Suppressor macrophage treated with lipopolysaccharide for 4 hours (primary cell): Measurements from ENCODE around the gene TACC2.
"Not testable (repeated sequence)": the region's sequence is repeated elsewhere in the genome, so short reads cannot be mapped to it uniquely, and the experiment has no call there.

ENCODE experiments used
- DNase-seq: peaks from one replicate; pipeline ENCODE4 v3.0.0-alpha.2; 2020

The TACC2 gene

GRCh38 chr10:121988361-121989324 lies at the start of gene TACC2:
TACC2 (plus strand) TSS chr10:121989163; CDS start chr10:122021982, 32,819 bp downstream.
- no peak for DNase-seq

GRCh38 chr10:121941532-121941931 lies 47.4 kb upstream of the TACC2 start:
- DNase-seq = no peak

- DNase-seq = peak; percentile 70
Observed at GRCh38 chr10:121942749-121943416, 46.1 kb upstream of the TACC2 start.

- DNase-seq = peak; percentile 60
Observed at GRCh38 chr10:121947343-121948330, 41.3 kb upstream of the TACC2 start.

GRCh38 chr10:121949049-121949448 lies 39.9 kb upstream of the TACC2 start:
- DNase-seq = no peak

- DNase-seq = no peak
Observed at GRCh38 chr10:121949451-121949850, 39.5 kb upstream of the TACC2 start.

- DNase-seq = no peak
Observed at GRCh38 chr10:121952226-121952625, 36.7 kb upstream of the TACC2 start.

- DNase-seq = no peak
Observed at GRCh38 chr10:121956111-121957061, 32.6 kb upstream of the TACC2 start.

- no peak for DNase-seq
Observed at GRCh38 chr10:121959671-121960070, 29.3 kb upstream of the TACC2 start.

- DNase-seq = no peak
Observed at GRCh38 chr10:121961456-121961855, 27.5 kb upstream of the TACC2 start.

- no peak for DNase-seq
Observed at GRCh38 chr10:121965996-121966395, 23.0 kb upstream of the TACC2 start.

- DNase-seq = not testable (repeated sequence)
Observed at GRCh38 chr10:121969086-121969485, 19.9 kb upstream of the TACC2 start.

- DNase-seq = no peak
Observed at GRCh38 chr10:121974019-121974534, 14.9 kb upstream of the TACC2 start.

- peak; percentile 89 for DNase-seq
Observed at GRCh38 chr10:121974535-121975294, 14.2 kb upstream of the TACC2 start, which contains the start of gene NSMCE4A. NSMCE4A (minus strand) TSS chr10:121975217; CDS start chr10:121975165, 52 bp downstream.

GRCh38 chr10:121975295-121976086 lies 13.5 kb upstream of the TACC2 start:
- DNase-seq = no peak

GRCh38 chr10:121976607-121977006 lies 12.4 kb upstream of the TACC2 start:
- no peak for DNase-seq

GRCh38 chr10:121978511-121978910 lies 10.5 kb upstream of the TACC2 start:
- DNase-seq = no peak

GRCh38 chr10:121981346-121981745 lies 7.6 kb upstream of the TACC2 start:
- DNase-seq = peak; percentile 29

GRCh38 chr10:121983852-121984251 lies 5.1 kb upstream of the TACC2 start:
- no peak for DNase-seq
